Calu3 (cell line): ENCODE measurements around the gene CMKLR1. TPM values are rescaled to one million over a fixed set of nuclear protein-coding genes. Genes with fewer than 3 reads are reported as not detected.

Experiments
- BruUV-seq: library from RNA; stranded (reverse); fragments of 400-500 nt; replicated peaks from 2 replicates; lab custom pipeline; 2021; lab: Mats Ljungman, UMichigan
- CTCF ChIA-PET: fragments of 300-600 bp; sonication (Branson Sonifier 250); formaldehyde crosslinking; loops from one replicate; lab custom pipeline; 2022; ENCODE audit warnings: antibody characterized with exemption; lab: Charles Lee
- DNase-seq: peaks from one replicate; pipeline ENCODE4 v3.0.0; 2022
- H3K27ac Mint-ChIP-seq: one replicate; pipeline ENCODE4 v1.8.0; 2022; ENCODE audit warnings: mixed read lengths; ENCODE audit not compliant: unreplicated experiment
- H3K27me3 Mint-ChIP-seq: one replicate; pipeline ENCODE4 v1.8.0; 2022; ENCODE audit warnings: mixed read lengths; ENCODE audit not compliant: unreplicated experiment
- H3K36me3 Mint-ChIP-seq: one replicate; pipeline ENCODE4 v1.8.0; 2022; ENCODE audit warnings: mild to moderate bottlenecking, moderate library complexity, mixed read lengths; ENCODE audit not compliant: insufficient read depth, unreplicated experiment
- H3K4me1 Mint-ChIP-seq: one replicate; pipeline ENCODE4 v1.8.0; 2022; ENCODE audit warnings: mild to moderate bottlenecking, low read depth, mixed read lengths; ENCODE audit not compliant: unreplicated experiment
- H3K4me3 Mint-ChIP-seq: one replicate; pipeline ENCODE4 v1.8.0; 2022; ENCODE audit warnings: mild to moderate bottlenecking, low read depth, moderate library complexity, mixed read lengths; ENCODE audit not compliant: unreplicated experiment
- H3K9me3 Mint-ChIP-seq: one replicate; pipeline ENCODE4 v1.8.0; 2022; ENCODE audit warnings: low read depth, mixed read lengths; ENCODE audit not compliant: unreplicated experiment
- CTCF ChIP-seq: fragments of 200-600 bp; IDR thresholded peaks from one replicate; pipeline ENCODE4 v1.8.0; 2022; ENCODE audit warnings: antibody characterized with exemption; ENCODE audit not compliant: unreplicated experiment
- intact Hi-C: fragments of 100-400 bp; cut with micrococcal nuclease; formaldehyde crosslinking; loops from one replicate; pipeline ENCODE4 v1.10.0; 2022; ENCODE audit not compliant: unreplicated experiment
- total RNA-seq: library from RNA; stranded (reverse); gene quantifications from 2 replicates; pipeline ENCODE4 v1.2.3, GENCODE V29; 2022

Gene CMKLR1
- total RNA-seq, 1 experiment from 2014 or later, result not detected

GRCh38 chr12:108332791-108333382 lies 6.2 kb downstream of the CMKLR1 start:
- DNase-seq, result no peak
- H3K9me3 Mint-ChIP-seq, result no peaks in the 10 kb centered on the region
- H3K27me3 Mint-ChIP-seq, result peaks cover 48% of the 10 kb centered on the region
- H3K4me1 Mint-ChIP-seq, result no peaks in the 10 kb centered on the region
- no peaks in the 10 kb centered on the region for H3K36me3 Mint-ChIP-seq
- no TSS peak for BruUV-seq
- no peak overlapping the region for H3K27ac Mint-ChIP-seq
- no peak overlapping the region for H3K4me3 Mint-ChIP-seq
- CTCF ChIA-PET, result interaction anchor here (0.6 kb wide), 1 partner anchor 236 kb away, joined by 7 read pairs; no protein-coding TSS in a partner anchor
- intact Hi-C loops, result no loop called here
- TF ChIP-seq CTCF, result no peak

- Mint-ChIP-seq H3K4me1 (no peaks in the 10 kb centered on the region), H3K27ac (no peak overlapping the region), H3K9me3 (no peaks in the 10 kb centered on the region), H3K36me3 (no peaks in the 10 kb centered on the region), H3K4me3 (no peak overlapping the region), H3K27me3 (peaks cover 72% of the 10 kb centered on the region)
- DNase-seq, result no peak
- intact Hi-C loops, result no loop called here
- CTCF ChIA-PET, result no interaction called here
- no peak for TF ChIP-seq CTCF
- BruUV-seq, result no TSS peak
These were observed 10.7 kb downstream of the CMKLR1 start for GRCh38 chr12:108328420-108328819.

- no peak for DNase-seq
- BruUV-seq, result no TSS peak
- Mint-ChIP-seq H3K4me3 (no peak overlapping the region), H3K36me3 (no peaks in the 10 kb centered on the region), H3K27me3 (peaks cover 79% of the 10 kb centered on the region), H3K9me3 (no peaks in the 10 kb centered on the region), H3K4me1 (no peaks in the 10 kb centered on the region), H3K27ac (no peak overlapping the region)
- no peak for TF ChIP-seq CTCF
- intact Hi-C loops, result no loop called here
- CTCF ChIA-PET, result no interaction called here
These were observed 11.3 kb downstream of the CMKLR1 start for GRCh38 chr12:108327621-108328344.

- Mint-ChIP-seq H3K27ac (no peak overlapping the region), H3K27me3 (peaks cover 86% of the 10 kb centered on the region), H3K36me3 (no peaks in the 10 kb centered on the region), H3K4me1 (no peaks in the 10 kb centered on the region), H3K4me3 (no peak overlapping the region), H3K9me3 (no peaks in the 10 kb centered on the region)
- intact Hi-C loops, result no loop called here
- CTCF ChIA-PET, result no interaction called here
- no peak for TF ChIP-seq CTCF
- BruUV-seq, result no TSS peak
- no peak for DNase-seq
These were observed 12.8 kb downstream of the CMKLR1 start for GRCh38 chr12:108326254-108326750.
